Heart left ventricle (tissue), 16 donors: ENCODE data around the gene MACROD1. TPM values are rescaled to one million over a fixed set of nuclear protein-coding genes. Genes with fewer than 3 reads are reported as not detected.

ENCODE experiments used
- ATAC-seq, 4 donors: fragments of 200-7000 bp; cut with Tn5 transposase; one replicate each; pipeline ENCODE4 v1.9.1; 2020 to 2022; ENCODE audit warnings: moderate library complexity in 4 of 4, mild to moderate bottlenecking in 3 of 4, moderate number of reproducible peaks in 1 of 4
- DNase-seq, 5 donors: peaks; one replicate each; pipeline ENCODE4 v3.0.0-alpha.2; 2020
- H3K27ac ChIP-seq, 12 donors: fragments of 200-600 bp; sonication (generic) in 4 of 12; one replicate each; pipeline versions ENCODE4 v1.5.0 to v1.8.0; 2016 to 2022; ENCODE audit warnings: mild to moderate bottlenecking in 2 of 12
- H3K27me3 ChIP-seq, 9 donors: fragments of 200-600 bp; sonication (generic) in 2 of 9; one replicate each; pipeline versions ENCODE4 v1.5.1 to v1.8.0; 2016 to 2022; ENCODE audit warnings: mild to moderate bottlenecking in 3 of 9
- H3K36me3 ChIP-seq, 9 donors: fragments of 200-600 bp; sonication (generic) in 2 of 9; one replicate each; pipeline versions ENCODE4 v1.5.0 to v1.8.0; 2018 to 2022; ENCODE audit warnings: mild to moderate bottlenecking in 2 of 9
- H3K4me1 ChIP-seq, 12 donors: fragments of 200-600 bp; sonication (generic) in 4 of 12; one replicate each; pipeline versions ENCODE4 v1.5.0 to v1.8.0; 2016 to 2022; ENCODE audit warnings: mild to moderate bottlenecking in 3 of 12
- H3K4me3 ChIP-seq, 12 donors: fragments of 200-600 bp; sonication (generic) in 4 of 12; one replicate each; pipeline versions ENCODE4 v1.5.0 to v1.8.0; 2017 to 2022; ENCODE audit warnings: mild to moderate bottlenecking in 9 of 12, moderate library complexity in 4 of 12
- H3K9me3 ChIP-seq, 12 donors: fragments of 200-600 bp; sonication (generic) in 4 of 12; one replicate each; pipeline versions ENCODE4 v1.5.0 to v1.8.0; 2016 to 2022; ENCODE audit warnings: mild to moderate bottlenecking in 1 of 12
- POLR2A ChIP-seq, 2 donors: fragments of 450-650 bp; IDR thresholded peaks; one replicate each; pipeline ENCODE4 v1.6.1; 2017; ENCODE audit warnings: antibody characterized with exemption in 2 of 2, mild to moderate bottlenecking in 2 of 2, moderate library complexity in 2 of 2
- WGBS, 4 donors: extraction: QIAGEN DNeasy Blood & Tissue Kit in 2 of 4; methylation state at CpG; one replicate each; pipeline versions ENCODE4 v1.1.5 to v1.1.7; 2013 to 2018; 5-methylcytosine and 5-hydroxymethylcytosine counted together
- intact Hi-C, 10 donors: fragments of 100-400 bp; cut with DNase I; formaldehyde crosslinking; loops; one replicate each; pipeline versions ENCODE4 v1.11.1 to v1.14.2; 2022
- polyA plus RNA-seq, 2 donors: library from polyadenylated mRNA; stranded (reverse); fragments of 200-250 nt; gene quantifications; one replicate each; pipeline ENCODE4 v1.2.3, GENCODE V29; 2013
- total RNA-seq, 9 donors: library from RNA; depleted of rRNA in 2 of 9; stranded (reverse); fragments of >200 nt in 2 of 9; fragmentation: NEBNext Ultra II Directional in 3 of 9; extraction: Animal tissue kit (Norgen Biotek cat#: 25700) in 3 of 9; gene quantifications; one replicate each; pipeline versions ENCODE4 v1.1.0 to v1.2.4, GENCODE V29; 2016 to 2023
- TF ChIP-seq, protein P1 (sequence below), 12 donors: fragments of 200-600 bp; sonication (generic) in 4 of 12; IDR thresholded peaks; one replicate each; pipeline versions ENCODE4 v1.5.0 to v1.8.0; 2018 to 2022; ENCODE audit warnings: antibody characterized with exemption in 12 of 12, mild to moderate bottlenecking in 5 of 12
- donor health status: ischemic (EF 13 %, LVEDD 7.1; RV severe dilation, severe dysfunction).
- donor health status: healthy with polysubstance abuse.
- donor health status: DM: no; HTN: yes; CAD: no.
- donor health status: DM: no; HTN: no; CAD: no.
- donor health status: ischemic (EF 25% LVEDD 6.9; RV normal size, moderate dysfunction).
- donor health status: ischemic (EF 25% LVEDD 5.7; RV mildly dilated, moderate dysfunction).
- donor health status: healthy.
- donor health status: DM: yes; HTN: yes; CAD: no.
- donor health status: ischemic (EF 35%, LVEDD 5.7; RV mildly dilated, moderate dysfunction).
- donor health status: nonischemic (EF 11% LVEDD 7.7; RV severe dilation, severe dysfunction).
- donor health status: DM: yes; HTN: yes; CAD: no.
- donor health status: PGD.
- donor health status: ischemic (EF 29% LVEDD 5.4; RV normal size, mild dysfunction).
- donor health status: nonischemic (EF 23%, LVEDD 6.1; RV moderate dilation, normal function).

Gene MACROD1
- total and polyA plus RNA-seq, 11 donors, result 48.9 to 287 (median 116) TPM

DNA sequence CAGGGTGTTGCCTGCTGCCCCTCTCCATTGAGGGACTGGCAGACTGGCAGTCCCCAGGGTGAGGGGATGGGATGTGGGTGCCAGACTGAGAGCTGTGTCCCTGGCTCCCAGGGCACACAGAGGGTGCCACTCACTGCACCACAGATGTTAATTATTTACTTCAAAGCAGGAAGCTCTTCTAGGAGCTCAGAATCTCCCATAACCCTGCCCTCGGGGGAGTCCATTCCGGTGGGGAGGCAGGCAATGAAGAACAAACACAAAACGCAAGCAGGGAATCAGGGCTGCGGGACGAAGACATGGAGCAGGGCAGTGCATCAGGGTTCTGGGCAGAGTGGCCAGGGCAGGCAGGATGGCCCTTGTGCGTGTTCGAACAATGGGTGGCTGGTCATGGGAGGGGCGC is 154.5 kb downstream of the MACROD1 start:
- H3K27me3 ChIP-seq, result peaks cover 0 to 1% (median 0%) of the 10 kb centered on the region in 9 donors
- no peaks in the 10 kb centered on the region for H3K9me3 ChIP-seq
- no peak overlapping the region for H3K27ac ChIP-seq
- H3K4me1 ChIP-seq, result peaks cover 0 to 19% (median 14%) of the 10 kb centered on the region in 12 donors
- intact Hi-C loops, result no loop called here
- DNase-seq (no peak), ATAC-seq (no peak)
- TF ChIP-seq POLR2A (IDR thresholded peaks at IDR 0.05), result no peak
- TF ChIP-seq, protein P1, sequence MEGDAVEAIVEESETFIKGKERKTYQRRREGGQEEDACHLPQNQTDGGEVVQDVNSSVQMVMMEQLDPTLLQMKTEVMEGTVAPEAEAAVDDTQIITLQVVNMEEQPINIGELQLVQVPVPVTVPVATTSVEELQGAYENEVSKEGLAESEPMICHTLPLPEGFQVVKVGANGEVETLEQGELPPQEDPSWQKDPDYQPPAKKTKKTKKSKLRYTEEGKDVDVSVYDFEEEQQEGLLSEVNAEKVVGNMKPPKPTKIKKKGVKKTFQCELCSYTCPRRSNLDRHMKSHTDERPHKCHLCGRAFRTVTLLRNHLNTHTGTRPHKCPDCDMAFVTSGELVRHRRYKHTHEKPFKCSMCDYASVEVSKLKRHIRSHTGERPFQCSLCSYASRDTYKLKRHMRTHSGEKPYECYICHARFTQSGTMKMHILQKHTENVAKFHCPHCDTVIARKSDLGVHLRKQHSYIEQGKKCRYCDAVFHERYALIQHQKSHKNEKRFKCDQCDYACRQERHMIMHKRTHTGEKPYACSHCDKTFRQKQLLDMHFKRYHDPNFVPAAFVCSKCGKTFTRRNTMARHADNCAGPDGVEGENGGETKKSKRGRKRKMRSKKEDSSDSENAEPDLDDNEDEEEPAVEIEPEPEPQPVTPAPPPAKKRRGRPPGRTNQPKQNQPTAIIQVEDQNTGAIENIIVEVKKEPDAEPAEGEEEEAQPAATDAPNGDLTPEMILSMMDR (IDR thresholded peaks at IDR 0.05), result no peak
- WGBS, 4 donors, result 93 to 95% (median 94%) methylated on average over 8 of the region's 8 CpGs
- no peak overlapping the region for H3K4me3 ChIP-seq
- H3K36me3 ChIP-seq, result no peaks in the 10 kb centered on the region

- Histone ChIP-seq H3K4me1 (peaks cover 0 to 19% (median 14%) of the 10 kb centered on the region in 12 donors), H3K36me3 (no peaks in the 10 kb centered on the region), H3K27ac (no peak overlapping the region), H3K27me3 (peaks cover 0 to 7% (median 0%) of the 10 kb centered on the region in 9 donors), H3K4me3 (no peak overlapping the region), H3K9me3 (no peaks in the 10 kb centered on the region)
- DNase-seq (no peak), ATAC-seq (no peak)
- WGBS, 4 donors, result 96 to 100% (median 98%) methylated on average over 2 of the region's 2 CpGs
- intact Hi-C loops, result no loop called here
- TF ChIP-seq POLR2A (IDR thresholded peaks at IDR 0.05), result no peak
- TF ChIP-seq, protein P1 (IDR thresholded peaks at IDR 0.05), result no peak
Observed at GRCh38 chr11:64010783-64011182, 155.1 kb downstream of the MACROD1 start.

- Histone ChIP-seq H3K9me3 (no peaks in the 10 kb centered on the region), H3K27me3 (peaks cover 0 to 7% (median 0%) of the 10 kb centered on the region in 9 donors), H3K36me3 (no peaks in the 10 kb centered on the region), H3K4me3 (no peak overlapping the region), H3K27ac (no peak overlapping the region), H3K4me1 (peaks cover 0 to 19% (median 14%) of the 10 kb centered on the region in 12 donors)
- intact Hi-C loops, result no loop called here
- DNase-seq, result no peak
- TF ChIP-seq, protein P1 (IDR thresholded peaks at IDR 0.05), result no peak
- no peak for TF ChIP-seq POLR2A (IDR thresholded peaks at IDR 0.05)
- 96 to 98% (median 98%) methylated on average over 7 to 8 of the region's 8 CpGs for WGBS, 4 donors
- ATAC-seq, result no peak
Observed at GRCh38 chr11:64009710-64010109, 156.2 kb downstream of the MACROD1 start.

DNA sequence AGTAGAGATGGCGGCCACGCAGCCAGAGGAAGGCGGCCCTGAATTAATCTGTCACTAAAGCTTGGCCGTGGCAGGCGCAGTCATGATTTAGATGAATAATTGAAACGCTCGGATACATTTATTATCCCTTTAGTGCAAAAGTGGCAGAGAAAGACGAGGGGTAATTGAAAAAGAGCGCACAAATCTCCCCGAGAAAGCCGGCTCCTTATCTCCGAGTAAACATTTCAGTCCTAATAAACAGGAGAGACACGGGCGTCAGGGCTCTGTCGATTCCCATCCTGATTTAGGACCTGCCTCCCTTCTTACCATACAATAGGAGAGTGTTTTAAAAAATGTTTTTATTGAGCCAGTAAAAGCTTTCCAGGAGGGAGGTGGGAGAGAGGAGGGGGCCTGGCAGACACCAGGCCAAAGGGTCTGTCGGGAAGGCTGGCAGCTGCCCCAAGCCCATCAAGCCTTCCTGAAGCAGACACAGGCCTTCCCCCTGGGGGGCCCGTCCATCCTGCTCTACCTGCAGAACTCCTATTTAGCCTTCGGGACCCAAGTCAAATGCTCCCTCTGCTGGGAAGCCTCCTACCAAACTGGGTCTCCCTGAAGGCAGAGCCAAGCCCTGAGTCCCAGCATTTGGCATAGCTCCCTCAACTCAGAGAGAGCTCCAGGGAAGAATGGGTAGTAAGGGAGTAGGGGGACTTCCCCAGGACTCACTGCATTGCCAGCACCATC is 156.8 kb downstream of the MACROD1 start:
- Histone ChIP-seq H3K27me3 (peaks cover 0 to 7% (median 0%) of the 10 kb centered on the region in 9 donors), H3K4me1 (peaks cover 0 to 19% (median 14%) of the 10 kb centered on the region in 12 donors), H3K9me3 (no peaks in the 10 kb centered on the region), H3K4me3 (no peak overlapping the region), H3K27ac (no peak overlapping the region), H3K36me3 (no peaks in the 10 kb centered on the region)
- 96 to 98% (median 97%) methylated on average over 17 to 18 of the region's 18 CpGs for WGBS, 4 donors
- no peak for ATAC-seq
- no peak for TF ChIP-seq POLR2A (IDR thresholded peaks at IDR 0.05)
- TF ChIP-seq, protein P1 (IDR thresholded peaks at IDR 0.05), result no peak
- no peak for DNase-seq
- intact Hi-C loops, result no loop called here
